ENCODE results near the gene PMEPA1. TPM values are rescaled to one million over a fixed set of nuclear protein-coding genes. Genes with fewer than 3 reads are reported as not detected.
A peak's percentile ranks its signal among the peaks of the same experiment; 100 is the strongest.

Gene PMEPA1
- total RNA-seq, 1 experiment from 2014 or later: 1,302 TPM

DNA sequence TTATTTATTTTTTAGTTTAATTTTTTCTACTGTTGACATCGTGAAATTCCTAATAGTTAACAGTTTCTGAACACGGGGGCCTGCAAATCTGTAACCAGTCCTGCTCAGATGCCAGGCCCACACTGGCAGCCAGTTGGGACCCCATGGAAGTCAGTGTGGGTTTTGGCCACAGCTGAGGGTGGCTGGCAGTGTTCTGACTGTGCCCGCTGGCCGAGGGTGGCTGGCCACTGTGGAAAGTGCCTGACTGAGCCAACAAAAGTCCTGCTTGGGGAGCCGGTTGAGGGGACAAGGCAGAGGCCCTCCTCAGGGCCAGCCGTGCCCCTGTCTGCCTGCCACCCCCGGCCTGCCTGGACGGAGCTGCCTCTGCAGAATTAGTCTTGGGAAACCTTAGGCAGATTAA is 4.1 kb upstream of the PMEPA1 start:
- intact Hi-C loops (cut with micrococcal nuclease; ENCODE audit: unreplicated experiment): loop anchor here (5.0 to 10.0 kb wide), 2 partner anchors 61 to 418 kb away; no protein-coding TSS in a partner anchor
- Mint-ChIP-seq H3K27ac (ENCODE audit: unreplicated experiment) (peak overlapping the region; percentile 8), H3K36me3 (ENCODE audit: insufficient read depth, unreplicated experiment) (peaks cover 86% of the 10 kb centered on the region), H3K4me1 (ENCODE audit: low read depth, unreplicated experiment) (peaks cover 74% of the 10 kb centered on the region), H3K9me3 (ENCODE audit: low read depth, unreplicated experiment) (no peaks in the 10 kb centered on the region), H3K4me3 (ENCODE audit: low read depth, unreplicated experiment) (no peak overlapping the region), H3K27me3 (ENCODE audit: unreplicated experiment) (no peaks in the 10 kb centered on the region)
- CTCF ChIA-PET: interaction anchor here (0.6 to 1.4 kb wide), 3 partner anchors 16 to 373 kb away, joined by 3 to 4 read pairs (median 4); no protein-coding TSS in a partner anchor
- DNase-seq: no peak
- TF ChIP-seq, protein P1, sequence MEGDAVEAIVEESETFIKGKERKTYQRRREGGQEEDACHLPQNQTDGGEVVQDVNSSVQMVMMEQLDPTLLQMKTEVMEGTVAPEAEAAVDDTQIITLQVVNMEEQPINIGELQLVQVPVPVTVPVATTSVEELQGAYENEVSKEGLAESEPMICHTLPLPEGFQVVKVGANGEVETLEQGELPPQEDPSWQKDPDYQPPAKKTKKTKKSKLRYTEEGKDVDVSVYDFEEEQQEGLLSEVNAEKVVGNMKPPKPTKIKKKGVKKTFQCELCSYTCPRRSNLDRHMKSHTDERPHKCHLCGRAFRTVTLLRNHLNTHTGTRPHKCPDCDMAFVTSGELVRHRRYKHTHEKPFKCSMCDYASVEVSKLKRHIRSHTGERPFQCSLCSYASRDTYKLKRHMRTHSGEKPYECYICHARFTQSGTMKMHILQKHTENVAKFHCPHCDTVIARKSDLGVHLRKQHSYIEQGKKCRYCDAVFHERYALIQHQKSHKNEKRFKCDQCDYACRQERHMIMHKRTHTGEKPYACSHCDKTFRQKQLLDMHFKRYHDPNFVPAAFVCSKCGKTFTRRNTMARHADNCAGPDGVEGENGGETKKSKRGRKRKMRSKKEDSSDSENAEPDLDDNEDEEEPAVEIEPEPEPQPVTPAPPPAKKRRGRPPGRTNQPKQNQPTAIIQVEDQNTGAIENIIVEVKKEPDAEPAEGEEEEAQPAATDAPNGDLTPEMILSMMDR (IDR thresholded peaks at IDR 0.05; ENCODE audit: unreplicated experiment): no peak
- no TSS peak for BruUV-seq (replicated peaks)

DNA sequence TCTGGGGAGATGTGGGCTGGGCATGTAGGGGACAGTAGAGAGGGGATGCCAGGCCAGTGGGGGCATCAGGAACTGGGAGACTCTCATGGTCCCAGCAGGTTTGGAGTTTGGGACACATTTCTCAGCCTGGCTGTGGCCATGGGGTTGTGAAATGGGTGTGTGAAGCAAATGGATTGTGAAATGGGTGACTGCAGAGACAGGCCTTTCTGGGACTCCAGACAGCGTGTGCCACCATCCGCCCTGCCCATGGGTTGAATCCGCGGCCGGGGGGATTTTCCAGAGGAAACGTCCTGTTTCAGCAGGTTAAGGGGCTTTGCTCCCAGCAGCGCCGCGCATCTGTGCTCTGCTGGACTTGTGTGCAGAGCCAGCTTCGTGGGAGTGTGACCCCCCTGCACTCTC is 3.7 kb upstream of the PMEPA1 start:
- CTCF ChIA-PET: interaction anchor here (0.6 to 1.3 kb wide), 4 partner anchors 284 to 496 kb away, joined by 3 to 7 read pairs (median 4); no protein-coding TSS in a partner anchor
- H3K27ac Mint-ChIP-seq (ENCODE audit: unreplicated experiment): peak overlapping the region; percentile 66

DNA sequence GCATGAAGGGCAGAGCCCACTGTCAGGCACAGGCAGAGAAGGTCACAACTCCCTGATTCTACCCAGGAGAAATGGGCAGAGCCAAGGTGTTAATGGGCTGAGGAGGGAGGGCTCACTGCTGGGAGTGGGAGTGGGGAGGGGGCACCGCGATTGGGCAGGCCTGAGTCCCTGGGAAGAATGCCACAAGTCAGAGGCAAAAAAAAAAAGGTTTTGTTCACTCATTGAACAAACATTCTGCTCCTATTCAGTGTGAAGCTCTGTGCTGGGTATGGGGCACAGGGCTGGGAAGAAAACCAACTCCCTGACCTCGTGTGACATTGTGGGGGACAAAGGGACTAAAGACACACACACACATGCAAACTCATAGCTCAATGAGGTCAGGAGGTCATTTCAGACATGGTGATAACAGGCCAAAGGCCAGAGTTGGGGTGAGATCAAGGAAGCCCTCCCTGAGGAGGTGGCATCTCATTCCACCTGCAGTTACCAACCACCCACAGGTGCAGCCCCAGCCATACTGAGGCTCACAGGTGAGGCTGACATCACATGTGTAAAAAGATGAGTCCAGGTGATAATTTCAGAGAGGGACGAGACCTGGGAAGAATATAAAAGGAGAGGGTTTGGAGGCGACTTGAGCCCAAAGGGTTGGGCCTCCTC is 3.2 kb upstream of the PMEPA1 start:
- TF ChIP-seq, protein P1 (IDR thresholded peaks at IDR 0.05; ENCODE audit: unreplicated experiment): no peak
- H3K36me3 Mint-ChIP-seq (ENCODE audit: insufficient read depth, unreplicated experiment): peaks cover 86% of the 10 kb centered on the region
- H3K27me3 Mint-ChIP-seq (ENCODE audit: unreplicated experiment): no peaks in the 10 kb centered on the region
- peak overlapping the region; percentile 66 for H3K27ac Mint-ChIP-seq (ENCODE audit: unreplicated experiment)
- DNase-seq: peak; percentile 48
- no TSS peak for BruUV-seq (replicated peaks)
- peaks cover 70% of the 10 kb centered on the region for H3K4me1 Mint-ChIP-seq (ENCODE audit: low read depth, unreplicated experiment)
- no peaks in the 10 kb centered on the region for H3K9me3 Mint-ChIP-seq (ENCODE audit: low read depth, unreplicated experiment)
- intact Hi-C loops (cut with micrococcal nuclease; ENCODE audit: unreplicated experiment): loop anchor here (1.0 to 10.0 kb wide), 3 partner anchors 62 to 419 kb away; no protein-coding TSS in a partner anchor
- H3K4me3 Mint-ChIP-seq (ENCODE audit: low read depth, unreplicated experiment): peak overlapping the region; percentile 88
- CTCF ChIA-PET: interaction anchor here (0.6 to 3.9 kb wide), 6 partner anchors 16 to 496 kb away, joined by 3 to 34 read pairs (median 4); no protein-coding TSS in a partner anchor

More for the DNA sequence above, 3.7 kb upstream of the PMEPA1 start:
- Mint-ChIP-seq H3K4me1 (ENCODE audit: low read depth, unreplicated experiment) (peaks cover 74% of the 10 kb centered on the region), H3K4me3 (ENCODE audit: low read depth, unreplicated experiment) (peak overlapping the region; percentile 88), H3K27me3 (ENCODE audit: unreplicated experiment) (no peaks in the 10 kb centered on the region), H3K9me3 (ENCODE audit: low read depth, unreplicated experiment) (no peaks in the 10 kb centered on the region), H3K36me3 (ENCODE audit: insufficient read depth, unreplicated experiment) (peaks cover 86% of the 10 kb centered on the region)
- no TSS peak for BruUV-seq (replicated peaks)
- intact Hi-C loops (cut with micrococcal nuclease; ENCODE audit: unreplicated experiment): loop anchor here (5.0 to 10.0 kb wide), 2 partner anchors 61 to 419 kb away; no protein-coding TSS in a partner anchor
- peak; percentile 28 for DNase-seq
- TF ChIP-seq, protein P1 (IDR thresholded peaks at IDR 0.05; ENCODE audit: unreplicated experiment): no peak

DNA sequence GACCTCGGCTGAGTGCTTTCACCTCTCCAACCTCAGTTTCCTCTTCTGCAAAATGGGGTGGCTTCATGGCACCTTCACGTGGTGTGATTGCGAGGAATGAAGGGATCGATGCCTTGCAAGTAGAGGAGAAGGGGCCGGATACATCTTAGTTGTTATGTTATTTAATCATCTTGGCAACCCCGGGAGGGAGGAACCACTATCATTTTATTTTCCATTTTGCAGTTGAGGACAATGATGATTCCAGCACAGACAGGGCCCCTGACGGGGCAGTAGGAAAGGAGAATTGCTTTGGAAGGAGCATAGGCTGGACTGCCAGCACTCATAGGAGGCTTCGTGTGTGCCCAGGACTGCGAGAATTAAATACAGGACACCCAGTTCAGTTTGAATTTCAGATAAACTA is 2.5 kb upstream of the PMEPA1 start:
- Mint-ChIP-seq H3K27ac (ENCODE audit: unreplicated experiment) (peak overlapping the region; percentile 66), H3K27me3 (ENCODE audit: unreplicated experiment) (no peaks in the 10 kb centered on the region), H3K4me1 (ENCODE audit: low read depth, unreplicated experiment) (peaks cover 64% of the 10 kb centered on the region), H3K36me3 (ENCODE audit: insufficient read depth, unreplicated experiment) (peaks cover 86% of the 10 kb centered on the region), H3K4me3 (ENCODE audit: low read depth, unreplicated experiment) (peak overlapping the region; percentile 88), H3K9me3 (ENCODE audit: low read depth, unreplicated experiment) (no peaks in the 10 kb centered on the region)
- no peak for DNase-seq
- no TSS peak for BruUV-seq (replicated peaks)
- CTCF ChIA-PET: interaction anchor here (0.6 to 3.9 kb wide), 6 partner anchors 15 to 419 kb away, joined by 3 to 34 read pairs (median 4); no protein-coding TSS in a partner anchor
- TF ChIP-seq, protein P1 (IDR thresholded peaks at IDR 0.05; ENCODE audit: unreplicated experiment): no peak
- intact Hi-C loops (cut with micrococcal nuclease; ENCODE audit: unreplicated experiment): loop anchor here (1.0 to 10.0 kb wide), 3 partner anchors 62 to 420 kb away; no protein-coding TSS in a partner anchor
